Gastroesophageal sphincter (tissue), 4 donors: ENCODE results near the gene VOPP1. TPM values are rescaled to one million over a fixed set of nuclear protein-coding genes. Genes with fewer than 3 reads are reported as not detected.

ENCODE experiments used
- ATAC-seq: fragments of 150-250 bp; one replicate; pipeline ENCODE4 v1.9.1; 2016; ENCODE audit warnings: mild to moderate bottlenecking, moderate library complexity
- H3K27ac ChIP-seq, 4 donors: fragments of 200-600 bp; sonication (generic) in 3 of 4; 1 replicate in 3 of 4; 2 replicates in 1 of 4; pipeline ENCODE4 v1.5.1; 2016 to 2019
- H3K27me3 ChIP-seq: fragments of 200-600 bp; sonication (generic); one replicate; pipeline ENCODE4 v1.5.1; 2019
- H3K36me3 ChIP-seq, 2 donors: fragments of 200-600 bp; sonication (generic); one replicate each; pipeline ENCODE4 v1.5.1; 2019; ENCODE audit warnings: control low read depth in 1 of 2
- H3K4me1 ChIP-seq, 3 donors: fragments of 200-600 bp; sonication (generic); 1 replicate in 2 of 3; 2 replicates in 1 of 3; pipeline ENCODE4 v1.5.1; 2016 to 2019; ENCODE audit warnings: control low read depth in 2 of 3
- H3K4me3 ChIP-seq, 2 donors: fragments of 200-600 bp; sonication (generic); one replicate each; pipeline ENCODE4 v1.5.1; 2019; ENCODE audit warnings: mild to moderate bottlenecking in 1 of 2, moderate library complexity in 1 of 2
- H3K9me3 ChIP-seq, 3 donors: fragments of 200-600 bp; sonication (generic); one replicate each; pipeline ENCODE4 v1.5.1; 2017 to 2019; ENCODE audit warnings: control low read depth in 2 of 3
- EP300 ChIP-seq: sonication (generic); formaldehyde crosslinking; IDR thresholded peaks from one replicate; pipeline ENCODE4 v1.6.1; 2017; ENCODE audit warnings: antibody characterized with exemption, mild to moderate bottlenecking
- POLR2A ChIP-seq, 2 donors: fragments of 450-650 bp; IDR thresholded peaks; one replicate each; pipeline ENCODE4 v1.6.1; 2017; ENCODE audit warnings: antibody characterized with exemption in 2 of 2, mild to moderate bottlenecking in 2 of 2, moderate library complexity in 1 of 2
- POLR2AphosphoS5 ChIP-seq: sonication (generic); formaldehyde crosslinking; IDR thresholded peaks from one replicate; pipeline ENCODE4 v1.6.1; 2017; ENCODE audit warnings: antibody characterized with exemption
- WGBS, 2 donors: methylation state at CpG; one replicate each; pipeline ENCODE4 v1.1.5; 2018; ENCODE audit warnings: low coverage in 1 of 2; 5-methylcytosine and 5-hydroxymethylcytosine counted together
- total RNA-seq, 4 donors: library from RNA; depleted of rRNA; stranded (reverse); fragments of >200 nt; gene quantifications; one replicate each; pipeline ENCODE4 v1.1.0, GENCODE V29; 2016
- TF ChIP-seq, protein P1 (sequence below), 4 experiments: fragments of 200-600 bp in 2 of 4; fragments of 450-650 bp in 2 of 4; sonication (generic) in 1 of 4; IDR thresholded peaks; one replicate each; pipeline ENCODE4 v1.5.1; 2017 to 2019; ENCODE audit warnings: antibody characterized with exemption in 4 of 4, mild to moderate bottlenecking in 2 of 4, moderate library complexity in 2 of 4

VOPP1 gene
- total RNA-seq, 4 donors from 2014 or later, result 20.5 to 51.6 (median 33.4) TPM

DNA sequence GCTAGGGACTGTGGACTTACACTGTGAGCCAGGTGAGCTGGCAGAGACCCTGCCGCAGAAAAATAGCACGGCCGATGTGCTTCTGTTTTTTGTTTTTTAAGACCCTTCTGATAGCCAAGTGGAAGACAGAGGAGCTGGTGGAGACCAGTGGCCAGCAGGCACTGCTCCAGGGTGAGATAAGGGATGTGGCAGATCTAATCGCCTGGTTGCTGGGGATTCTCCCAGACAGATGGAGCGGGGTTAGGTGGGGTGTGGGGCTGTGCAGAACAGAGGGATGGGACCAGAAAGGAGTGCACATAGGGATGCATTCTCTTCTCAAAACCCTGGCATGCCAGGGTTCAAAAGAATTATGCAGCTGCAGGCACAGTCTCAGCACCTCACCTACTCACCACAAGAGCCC lies 82.2 kb downstream of the VOPP1 start:
- no peak overlapping the region for H3K27ac ChIP-seq
- ATAC-seq, result no peak
- TF ChIP-seq, protein P1, sequence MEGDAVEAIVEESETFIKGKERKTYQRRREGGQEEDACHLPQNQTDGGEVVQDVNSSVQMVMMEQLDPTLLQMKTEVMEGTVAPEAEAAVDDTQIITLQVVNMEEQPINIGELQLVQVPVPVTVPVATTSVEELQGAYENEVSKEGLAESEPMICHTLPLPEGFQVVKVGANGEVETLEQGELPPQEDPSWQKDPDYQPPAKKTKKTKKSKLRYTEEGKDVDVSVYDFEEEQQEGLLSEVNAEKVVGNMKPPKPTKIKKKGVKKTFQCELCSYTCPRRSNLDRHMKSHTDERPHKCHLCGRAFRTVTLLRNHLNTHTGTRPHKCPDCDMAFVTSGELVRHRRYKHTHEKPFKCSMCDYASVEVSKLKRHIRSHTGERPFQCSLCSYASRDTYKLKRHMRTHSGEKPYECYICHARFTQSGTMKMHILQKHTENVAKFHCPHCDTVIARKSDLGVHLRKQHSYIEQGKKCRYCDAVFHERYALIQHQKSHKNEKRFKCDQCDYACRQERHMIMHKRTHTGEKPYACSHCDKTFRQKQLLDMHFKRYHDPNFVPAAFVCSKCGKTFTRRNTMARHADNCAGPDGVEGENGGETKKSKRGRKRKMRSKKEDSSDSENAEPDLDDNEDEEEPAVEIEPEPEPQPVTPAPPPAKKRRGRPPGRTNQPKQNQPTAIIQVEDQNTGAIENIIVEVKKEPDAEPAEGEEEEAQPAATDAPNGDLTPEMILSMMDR (IDR thresholded peaks at IDR 0.05), result no peak
- no peak for TF ChIP-seq POLR2AphosphoS5
- TF ChIP-seq EP300, result no peak
- TF ChIP-seq POLR2A (IDR thresholded peaks at IDR 0.05), result no peak
- H3K27me3 ChIP-seq, result no peaks in the 10 kb centered on the region
- WGBS, 2 donors, result 90 to 92% methylated on average over 2 to 4 of the region's 5 CpGs
- H3K4me3 ChIP-seq, result no peak overlapping the region
- H3K4me1 ChIP-seq, result no peaks in the 10 kb centered on the region
- no peaks in the 10 kb centered on the region for H3K9me3 ChIP-seq
- peaks cover 0 to 77% of the 10 kb centered on the region in 2 donors for H3K36me3 ChIP-seq

DNA sequence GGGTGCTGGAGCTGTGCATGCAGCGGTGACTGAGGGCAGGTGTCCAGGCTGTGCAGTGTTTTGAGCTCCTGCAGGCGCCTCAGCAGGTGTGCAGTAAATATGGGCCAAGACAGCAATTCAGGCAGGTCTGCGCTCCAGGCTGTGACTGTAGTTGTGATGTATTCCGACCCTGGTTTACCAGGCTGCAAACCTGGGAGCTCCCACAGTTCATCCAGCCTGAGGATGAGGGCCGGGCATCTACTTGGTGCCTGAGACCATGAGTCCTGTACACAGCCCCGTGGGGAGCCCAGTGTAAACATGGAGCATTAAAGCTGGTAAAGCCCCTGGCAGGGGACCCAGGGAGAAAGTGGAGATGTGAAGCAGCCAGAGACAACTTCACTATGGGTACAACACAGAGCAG lies 82.8 kb downstream of the VOPP1 start:
- no peaks in the 10 kb centered on the region for H3K9me3 ChIP-seq
- H3K4me1 ChIP-seq, result no peaks in the 10 kb centered on the region
- H3K4me3 ChIP-seq, result no peak overlapping the region
- TF ChIP-seq EP300, result no peak
- TF ChIP-seq POLR2AphosphoS5, result no peak
- no peak for TF ChIP-seq POLR2A (IDR thresholded peaks at IDR 0.05)
- TF ChIP-seq, protein P1 (IDR thresholded peaks at IDR 0.05), result no peak
- WGBS, 2 donors, result 100% methylated on average over 2 of the region's 6 CpGs; no CpG with 5 or more reads in 1 of the 2 donors
- no peak overlapping the region for H3K27ac ChIP-seq
- no peaks in the 10 kb centered on the region for H3K27me3 ChIP-seq
- peaks cover 0 to 77% of the 10 kb centered on the region in 2 donors for H3K36me3 ChIP-seq
- no peak for ATAC-seq

DNA sequence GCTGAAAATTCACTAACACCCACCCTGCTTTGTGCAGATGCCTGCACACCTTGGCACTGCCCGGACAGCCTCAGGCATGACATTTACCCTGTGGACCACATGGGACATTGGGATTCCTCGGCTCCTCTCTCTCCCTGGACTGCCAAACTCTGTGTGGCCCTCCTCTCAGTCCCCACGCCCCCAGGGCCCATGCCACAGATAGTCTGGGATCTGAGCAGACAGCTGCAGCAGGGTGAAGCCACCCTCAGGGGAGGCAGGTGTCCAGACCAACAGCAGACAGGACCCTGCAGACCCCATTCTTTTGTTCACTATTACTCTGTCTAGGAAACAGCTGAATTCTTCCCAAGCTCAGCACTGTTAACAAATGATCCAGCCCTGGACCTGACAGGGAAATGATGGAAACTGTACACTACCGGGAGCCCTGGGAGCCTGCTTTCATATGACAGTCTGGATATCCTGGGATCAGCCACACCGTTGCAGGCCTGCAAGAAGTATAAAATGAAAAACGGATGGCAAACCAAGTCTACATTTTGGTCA lies 83.4 kb downstream of the VOPP1 start:
- Histone ChIP-seq H3K4me3 (no peak overlapping the region), H3K27ac (no peak overlapping the region), H3K9me3 (no peaks in the 10 kb centered on the region), H3K4me1 (no peaks in the 10 kb centered on the region), H3K36me3 (peaks cover 0 to 83% of the 10 kb centered on the region in 2 donors), H3K27me3 (no peaks in the 10 kb centered on the region)
- no peak for ATAC-seq
- 84 to 100% methylated on average over 2 of the region's 6 CpGs for WGBS, 2 donors
- no peak for TF ChIP-seq EP300
- no peak for TF ChIP-seq POLR2A (IDR thresholded peaks at IDR 0.05)
- TF ChIP-seq, protein P1 (IDR thresholded peaks at IDR 0.05), result no peak
- no peak for TF ChIP-seq POLR2AphosphoS5

DNA sequence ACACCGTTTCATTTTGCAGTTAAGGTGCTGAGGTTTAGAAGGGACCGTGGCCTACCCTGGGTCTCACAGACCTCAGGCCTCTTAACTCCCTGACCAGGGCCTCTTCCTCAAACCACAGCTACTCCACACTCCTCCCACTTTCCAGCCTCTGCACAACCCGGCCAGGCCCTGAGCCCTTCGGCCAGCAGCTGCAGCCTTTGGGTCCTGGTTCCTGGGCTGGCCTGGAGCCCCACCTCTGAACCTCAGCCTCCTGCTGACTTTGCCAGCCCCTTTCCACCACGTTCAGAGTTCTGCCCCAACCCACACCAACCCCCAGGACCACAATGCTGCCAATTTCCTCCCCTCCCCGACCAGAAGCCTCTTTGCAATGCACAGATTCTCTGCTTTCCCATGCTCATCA lies 84.1 kb downstream of the VOPP1 start:
- ATAC-seq, result no peak
- Histone ChIP-seq H3K27ac (no peak overlapping the region), H3K27me3 (no peaks in the 10 kb centered on the region), H3K36me3 (peaks cover 0 to 83% of the 10 kb centered on the region in 2 donors), H3K9me3 (no peaks in the 10 kb centered on the region), H3K4me1 (no peaks in the 10 kb centered on the region), H3K4me3 (no peak overlapping the region)
- 50 to 100% methylated on average over 1 to 2 of the region's 6 CpGs for WGBS, 2 donors
- no peak for TF ChIP-seq EP300
- TF ChIP-seq, protein P1 (IDR thresholded peaks at IDR 0.05), result no peak
- TF ChIP-seq POLR2A (IDR thresholded peaks at IDR 0.05), result no peak
- no peak for TF ChIP-seq POLR2AphosphoS5

DNA sequence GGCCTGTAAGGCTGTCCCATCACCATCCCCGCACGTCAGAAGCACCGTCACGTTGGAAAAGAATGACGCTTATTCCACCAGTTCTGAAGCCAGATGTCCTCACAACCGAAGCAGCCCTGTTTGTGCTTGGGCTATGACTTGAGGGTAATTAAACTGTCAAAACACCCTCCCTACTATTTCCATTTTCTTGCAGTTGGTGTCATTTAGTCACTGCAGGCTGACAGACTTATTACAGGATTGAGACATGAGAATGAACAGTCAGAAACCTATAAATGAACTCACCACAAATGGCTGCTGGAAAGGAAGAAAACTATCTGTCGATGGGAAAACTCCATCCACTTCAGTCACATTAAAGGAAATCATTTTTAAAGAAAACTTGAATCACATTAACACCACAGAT lies 85.3 kb downstream of the VOPP1 start:
- 91 to 92% methylated on average over 3 to 7 of the region's 7 CpGs for WGBS, 2 donors
- no peak for ATAC-seq
- Histone ChIP-seq H3K4me1 (no peaks in the 10 kb centered on the region), H3K27me3 (no peaks in the 10 kb centered on the region), H3K27ac (no peak overlapping the region), H3K9me3 (no peaks in the 10 kb centered on the region), H3K36me3 (peaks cover 0 to 75% of the 10 kb centered on the region in 2 donors), H3K4me3 (no peak overlapping the region)
- TF ChIP-seq, protein P1 (IDR thresholded peaks at IDR 0.05), result no peak
- no peak for TF ChIP-seq POLR2AphosphoS5
